RWPE1 (cell line): ENCODE results near the gene MEOX1.
A peak's percentile ranks its signal among the peaks of the same experiment; 100 is the strongest.

Source experiments
- CTCF ChIA-PET: fragments of 350-600 bp; sonication (Branson Sonifier 250); formaldehyde crosslinking; extraction: SDS; loops from one replicate; lab custom pipeline; 2021; lab: Yijun Ruan, JAX
- POLR2A ChIA-PET: fragments of 400-600 bp; formaldehyde crosslinking; extraction: SDS; loops from one replicate; lab custom pipeline; 2020; ENCODE audit warnings: antibody characterized with exemption; ENCODE audit not compliant: low non-redundant PET; lab: Yijun Ruan, JAX
- DNase-seq: peaks from one replicate; pipeline ENCODE4 v3.0.0; 2012; ENCODE audit warnings: low spot score
- H3K27ac ChIP-seq: fragments of 450-650 bp; 2 replicates; pipeline ENCODE4 v1.5.1; 2017
- TF ChIP-seq, protein P1 (sequence below): fragments of 450-650 bp; conservative IDR thresholded peaks from 2 replicates; pipeline ENCODE4 v1.5.1; 2017; ENCODE audit warnings: low read depth, mild to moderate bottlenecking

The MEOX1 gene

DNA sequence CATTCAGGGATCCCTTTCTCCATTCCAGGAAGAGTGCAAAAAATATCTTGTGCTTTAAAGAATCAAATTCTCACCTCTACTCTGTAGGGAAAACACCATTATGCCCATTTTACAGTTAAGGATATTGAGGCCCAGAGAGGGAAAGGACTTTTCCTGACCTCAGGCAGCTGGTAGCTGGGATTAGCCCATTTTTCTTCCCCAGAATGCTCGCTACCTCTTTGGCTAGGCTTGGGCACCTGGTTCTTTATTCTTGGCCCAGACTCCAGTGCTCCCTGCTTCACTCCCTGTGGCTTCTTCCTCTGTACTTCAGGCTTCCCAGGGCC lies 45.7 kb downstream of the MEOX1 start:
- peak overlapping the region; percentile 57; the same call in 1 of the 2 replicates for H3K27ac ChIP-seq
- CTCF ChIA-PET: no interaction called here

DNA sequence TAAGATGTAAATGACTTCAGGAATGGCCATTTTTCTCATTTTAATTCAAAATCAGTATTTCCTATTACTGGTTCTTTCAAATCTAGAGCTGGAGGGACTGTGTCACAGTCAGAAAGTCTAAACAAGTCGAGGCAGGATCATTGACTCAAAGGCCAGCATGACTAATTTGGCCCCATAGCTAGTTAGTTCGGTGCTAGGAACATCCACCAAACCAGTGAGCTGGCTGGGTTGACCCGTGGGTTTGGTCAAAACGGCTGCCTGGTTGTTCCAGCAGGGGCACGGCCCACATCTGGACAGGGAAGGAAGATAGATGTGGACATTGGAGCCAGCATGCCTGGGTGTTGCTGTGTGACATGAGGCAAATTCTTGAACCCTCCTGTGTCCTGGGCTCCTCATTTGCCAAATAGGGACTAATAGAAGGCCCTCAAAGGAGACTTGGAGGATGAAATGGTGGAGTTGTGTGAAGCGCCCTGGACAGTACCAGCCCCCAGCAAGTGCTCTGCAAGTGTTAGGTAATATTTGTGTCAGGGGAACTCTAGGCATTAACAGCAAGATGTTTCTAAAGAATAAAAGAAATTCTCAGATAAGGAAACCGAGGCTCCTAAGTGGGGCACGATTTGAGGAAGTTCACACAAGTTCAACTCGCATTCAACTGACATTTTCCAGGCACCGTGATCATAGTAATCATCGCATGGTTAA lies 46.2 kb downstream of the MEOX1 start:
- CTCF ChIA-PET: interaction anchor here (0.7 to 1.4 kb wide), 2 partner anchors 50 to 58 kb away, joined by 3 to 5 read pairs; no protein-coding TSS in a partner anchor
- DNase-seq: peak; percentile 89
- TF ChIP-seq, protein P1, sequence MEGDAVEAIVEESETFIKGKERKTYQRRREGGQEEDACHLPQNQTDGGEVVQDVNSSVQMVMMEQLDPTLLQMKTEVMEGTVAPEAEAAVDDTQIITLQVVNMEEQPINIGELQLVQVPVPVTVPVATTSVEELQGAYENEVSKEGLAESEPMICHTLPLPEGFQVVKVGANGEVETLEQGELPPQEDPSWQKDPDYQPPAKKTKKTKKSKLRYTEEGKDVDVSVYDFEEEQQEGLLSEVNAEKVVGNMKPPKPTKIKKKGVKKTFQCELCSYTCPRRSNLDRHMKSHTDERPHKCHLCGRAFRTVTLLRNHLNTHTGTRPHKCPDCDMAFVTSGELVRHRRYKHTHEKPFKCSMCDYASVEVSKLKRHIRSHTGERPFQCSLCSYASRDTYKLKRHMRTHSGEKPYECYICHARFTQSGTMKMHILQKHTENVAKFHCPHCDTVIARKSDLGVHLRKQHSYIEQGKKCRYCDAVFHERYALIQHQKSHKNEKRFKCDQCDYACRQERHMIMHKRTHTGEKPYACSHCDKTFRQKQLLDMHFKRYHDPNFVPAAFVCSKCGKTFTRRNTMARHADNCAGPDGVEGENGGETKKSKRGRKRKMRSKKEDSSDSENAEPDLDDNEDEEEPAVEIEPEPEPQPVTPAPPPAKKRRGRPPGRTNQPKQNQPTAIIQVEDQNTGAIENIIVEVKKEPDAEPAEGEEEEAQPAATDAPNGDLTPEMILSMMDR: no peak
- POLR2A ChIA-PET: no interaction called here
- peak overlapping the region; percentile 74 for H3K27ac ChIP-seq

More for the DNA sequence above, 45.7 kb downstream of the MEOX1 start:
- TF ChIP-seq, protein P1: no peak
- DNase-seq: no peak
- POLR2A ChIA-PET: no interaction called here

DNA sequence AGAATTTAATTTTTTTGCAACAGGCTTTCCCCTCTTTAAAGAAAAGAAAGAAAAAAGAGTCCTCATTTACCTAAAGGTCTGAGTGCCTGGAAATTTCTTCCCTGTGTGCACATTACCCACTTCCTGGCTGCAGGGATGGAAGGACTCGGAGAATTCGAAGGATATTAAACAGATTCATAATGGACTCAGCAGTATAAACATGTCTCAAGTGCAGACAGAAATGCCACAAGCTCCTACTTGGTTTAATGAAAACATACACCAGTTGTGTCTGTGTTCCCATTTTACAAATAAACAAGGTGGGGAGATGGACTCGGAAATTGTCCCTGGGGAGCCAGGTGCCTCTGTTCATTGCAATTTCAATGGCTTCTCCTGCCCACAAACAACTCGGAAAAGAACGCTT lies 47.2 kb downstream of the MEOX1 start:
- POLR2A ChIA-PET: no interaction called here
- no peak for DNase-seq
- CTCF ChIA-PET: interaction anchor here (1.4 kb wide), 1 partner anchor 59 kb away, joined by 5 read pairs; no protein-coding TSS in a partner anchor
- H3K27ac ChIP-seq: peak overlapping the region; percentile 74
- TF ChIP-seq, protein P1: no peak

- CTCF ChIA-PET: no interaction called here
- DNase-seq: no peak
- TF ChIP-seq, protein P1: no peak
- POLR2A ChIA-PET: no interaction called here
- no peak overlapping the region for H3K27ac ChIP-seq
Observed at GRCh38 chr17:43613917-43614316, 47.8 kb downstream of the MEOX1 start.

GRCh38 chr17:43612515-43612914 lies 49.2 kb downstream of the MEOX1 start:
- ChIA-PET POLR2A (no interaction called here), CTCF (no interaction called here)
- H3K27ac ChIP-seq: no peak overlapping the region
- DNase-seq: no peak
- TF ChIP-seq, protein P1: no peak

GRCh38 chr17:43611230-43611969 lies 50.3 kb downstream of the MEOX1 start:
- CTCF ChIA-PET: interaction anchor here (1.4 kb wide), 1 partner anchor 66 kb away, joined by 3 read pairs; no protein-coding TSS in a partner anchor
- POLR2A ChIA-PET: no interaction called here
- no peak for DNase-seq
- TF ChIP-seq, protein P1: no peak
- H3K27ac ChIP-seq: no peak overlapping the region
